ENCODE results near the gene GRWD1. TPM values are rescaled to one million over a fixed set of nuclear protein-coding genes. Genes with fewer than 3 reads are reported as not detected.

Gene GRWD1
- total and polyA plus RNA-seq, 9 donors, result 20.4 to 29.9 (median 25.8) TPM

DNA sequence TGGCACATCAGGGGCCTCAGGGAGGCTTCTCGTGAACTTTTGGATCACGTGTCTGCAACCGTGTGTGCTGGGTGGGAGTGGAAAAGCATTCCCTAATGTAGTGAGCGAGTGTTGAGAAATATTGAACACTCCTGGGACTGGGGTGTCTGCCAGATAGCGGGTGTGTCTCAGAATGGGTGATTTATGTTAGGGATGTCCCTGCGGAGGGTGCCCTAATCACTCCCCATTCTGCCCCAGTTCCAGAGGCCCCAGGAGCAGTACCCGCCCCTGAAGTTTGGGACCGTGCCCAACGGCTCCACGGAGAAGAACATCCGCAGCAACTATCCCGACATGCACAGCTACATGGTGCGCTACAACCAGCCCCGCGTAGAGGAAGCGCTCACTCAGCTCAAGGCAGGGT, 24.2 kb upstream of the GRWD1 start:
- Histone ChIP-seq H3K36me3 (ENCODE audit: control insufficient read depth, insufficient read depth, low read length) (no peaks in the 10 kb centered on the region), H3K27ac (ENCODE audit: low read length) (no peak overlapping the region), H3K9me3 (replicated peaks; ENCODE audit: control insufficient read depth, low read depth, low read length) (no peaks in the 10 kb centered on the region), H3K4me3 (ENCODE audit: low read length) (no peak overlapping the region), H3K27me3 (ENCODE audit: control insufficient read depth, insufficient read depth, low read length) (peaks cover 6% of the 10 kb centered on the region), H3K4me1 (ENCODE audit: control insufficient read depth, insufficient read depth, low read length) (no peaks in the 10 kb centered on the region)
- no peak for DNase-seq
- WGBS (ENCODE audit: insufficient coverage), result 64% methylated on average over 13 of the region's 16 CpGs

DNA sequence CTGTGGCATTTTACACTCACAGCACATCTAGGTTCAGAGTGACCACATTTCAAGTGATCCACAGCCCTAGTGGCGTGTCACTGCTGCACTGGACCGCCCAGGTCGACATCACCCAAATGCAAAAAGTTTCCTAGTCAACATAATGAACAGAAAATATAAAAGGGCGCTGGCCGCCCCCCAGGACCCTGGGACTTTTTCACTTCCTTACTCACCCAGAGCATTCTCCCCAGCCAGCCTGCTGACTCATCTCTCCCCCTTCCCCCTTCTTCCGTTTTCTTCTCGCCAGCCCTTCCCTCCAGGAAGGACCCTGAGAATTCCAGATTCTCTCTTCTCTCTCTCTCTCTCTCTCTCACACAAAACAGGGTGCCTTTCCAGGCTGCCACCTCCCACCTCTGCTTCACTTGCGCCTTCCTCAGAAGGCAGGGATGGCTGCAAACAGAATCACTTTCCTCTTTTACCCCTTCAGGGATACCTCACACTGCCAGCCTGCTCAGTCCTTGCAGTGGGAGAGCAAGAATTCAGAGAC, 21.0 kb upstream of the GRWD1 start:
- no peaks in the 10 kb centered on the region for H3K36me3 ChIP-seq (ENCODE audit: control insufficient read depth, insufficient read depth, low read length)
- H3K4me3 ChIP-seq (ENCODE audit: low read length), result no peak overlapping the region
- H3K27ac ChIP-seq (ENCODE audit: low read length), result no peak overlapping the region
- no peaks in the 10 kb centered on the region for H3K27me3 ChIP-seq (ENCODE audit: control insufficient read depth, insufficient read depth, low read length)
- H3K9me3 ChIP-seq (replicated peaks; ENCODE audit: control insufficient read depth, low read depth, low read length), result no peaks in the 10 kb centered on the region
- H3K4me1 ChIP-seq (ENCODE audit: control insufficient read depth, insufficient read depth, low read length), result no peaks in the 10 kb centered on the region
- peak; percentile 59 for DNase-seq
- WGBS (ENCODE audit: insufficient coverage), result 45% methylated on average over 7 of the region's 8 CpGs

DNA sequence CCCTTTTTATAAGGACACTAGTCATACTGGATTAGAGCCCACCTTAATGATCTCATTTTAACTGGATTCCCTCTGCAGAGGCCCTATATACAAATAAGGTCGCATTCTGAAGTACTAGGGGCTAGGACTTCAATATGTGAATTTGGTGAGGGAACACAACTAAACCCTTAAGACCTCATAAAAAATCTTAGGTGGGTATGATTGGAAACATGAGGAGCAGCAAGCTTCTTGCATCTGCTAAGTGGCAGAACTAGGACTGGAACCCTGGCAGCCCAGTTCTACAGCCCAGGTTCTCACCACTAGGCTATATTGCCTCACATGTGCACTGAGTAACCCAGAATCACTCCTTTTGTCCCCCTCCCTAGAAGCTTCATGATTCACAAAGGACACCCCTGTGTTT, 17.1 kb upstream of the GRWD1 start:
- Histone ChIP-seq H3K27ac (ENCODE audit: low read length) (no peak overlapping the region), H3K27me3 (ENCODE audit: control insufficient read depth, insufficient read depth, low read length) (no peaks in the 10 kb centered on the region), H3K9me3 (replicated peaks; ENCODE audit: control insufficient read depth, low read depth, low read length) (no peaks in the 10 kb centered on the region), H3K36me3 (ENCODE audit: control insufficient read depth, insufficient read depth, low read length) (no peaks in the 10 kb centered on the region), H3K4me1 (ENCODE audit: control insufficient read depth, insufficient read depth, low read length) (no peaks in the 10 kb centered on the region), H3K4me3 (ENCODE audit: low read length) (no peak overlapping the region)
- no peak for DNase-seq
- WGBS (ENCODE audit: insufficient coverage), result no CpG with 5 or more reads among the region's 1 CpG

DNA sequence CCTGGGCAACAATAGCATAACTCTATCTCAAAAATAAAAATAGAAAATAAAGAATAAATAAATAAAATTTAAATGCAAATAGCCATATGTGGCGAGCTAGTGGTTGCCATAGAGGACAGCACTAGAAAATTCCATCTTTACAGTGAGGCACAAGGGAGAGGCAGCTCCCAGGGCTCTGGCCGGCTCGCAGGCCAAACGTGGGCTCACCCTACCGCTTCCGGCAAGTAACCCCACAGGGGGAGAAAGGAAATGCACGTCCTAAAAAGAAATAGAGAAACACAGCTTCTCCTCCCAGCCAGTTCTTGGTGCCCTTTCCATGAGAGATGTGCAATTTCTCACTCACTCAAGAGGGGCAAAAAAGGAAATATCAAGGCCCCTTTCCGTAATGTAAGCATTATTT, 12.4 kb upstream of the GRWD1 start:
- Histone ChIP-seq H3K27me3 (ENCODE audit: control insufficient read depth, insufficient read depth, low read length) (peaks cover 3% of the 10 kb centered on the region), H3K9me3 (replicated peaks; ENCODE audit: control insufficient read depth, low read depth, low read length) (no peaks in the 10 kb centered on the region), H3K27ac (ENCODE audit: low read length) (no peak overlapping the region), H3K4me1 (ENCODE audit: control insufficient read depth, insufficient read depth, low read length) (no peaks in the 10 kb centered on the region), H3K4me3 (ENCODE audit: low read length) (no peak overlapping the region), H3K36me3 (ENCODE audit: control insufficient read depth, insufficient read depth, low read length) (no peaks in the 10 kb centered on the region)
- WGBS (ENCODE audit: insufficient coverage), result 80% methylated on average over 1 of the region's 8 CpGs
- no peak for DNase-seq

DNA sequence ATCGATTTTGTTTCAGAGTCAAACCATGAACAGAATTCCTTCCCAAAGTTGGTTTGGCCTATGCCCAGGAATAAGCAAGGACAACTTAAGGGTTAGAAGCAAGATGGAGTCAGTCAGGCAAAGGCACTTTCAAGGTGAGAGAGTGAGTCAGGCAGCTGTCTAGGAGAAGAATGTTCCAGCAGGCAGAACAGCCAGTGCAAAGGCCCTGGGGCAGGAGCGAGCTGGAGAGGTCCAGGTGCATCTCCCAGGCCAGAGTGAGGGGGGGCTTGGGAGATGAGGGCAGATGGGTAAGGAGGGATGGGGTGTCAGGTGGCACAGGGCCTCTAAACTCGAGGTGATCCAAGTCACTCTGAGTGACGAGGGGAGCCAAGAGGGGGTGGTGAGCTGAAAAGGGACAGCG, 9.2 kb upstream of the GRWD1 start:
- H3K9me3 ChIP-seq (replicated peaks; ENCODE audit: control insufficient read depth, low read depth, low read length), result no peaks in the 10 kb centered on the region
- no peak overlapping the region for H3K4me3 ChIP-seq (ENCODE audit: low read length)
- no peak for DNase-seq
- no peak overlapping the region for H3K27ac ChIP-seq (ENCODE audit: low read length)
- H3K36me3 ChIP-seq (ENCODE audit: control insufficient read depth, insufficient read depth, low read length), result no peaks in the 10 kb centered on the region
- 77% methylated on average over 4 of the region's 5 CpGs for WGBS (ENCODE audit: insufficient coverage)
- H3K4me1 ChIP-seq (ENCODE audit: control insufficient read depth, insufficient read depth, low read length), result no peaks in the 10 kb centered on the region
- H3K27me3 ChIP-seq (ENCODE audit: control insufficient read depth, insufficient read depth, low read length), result peaks cover 15% of the 10 kb centered on the region

DNA sequence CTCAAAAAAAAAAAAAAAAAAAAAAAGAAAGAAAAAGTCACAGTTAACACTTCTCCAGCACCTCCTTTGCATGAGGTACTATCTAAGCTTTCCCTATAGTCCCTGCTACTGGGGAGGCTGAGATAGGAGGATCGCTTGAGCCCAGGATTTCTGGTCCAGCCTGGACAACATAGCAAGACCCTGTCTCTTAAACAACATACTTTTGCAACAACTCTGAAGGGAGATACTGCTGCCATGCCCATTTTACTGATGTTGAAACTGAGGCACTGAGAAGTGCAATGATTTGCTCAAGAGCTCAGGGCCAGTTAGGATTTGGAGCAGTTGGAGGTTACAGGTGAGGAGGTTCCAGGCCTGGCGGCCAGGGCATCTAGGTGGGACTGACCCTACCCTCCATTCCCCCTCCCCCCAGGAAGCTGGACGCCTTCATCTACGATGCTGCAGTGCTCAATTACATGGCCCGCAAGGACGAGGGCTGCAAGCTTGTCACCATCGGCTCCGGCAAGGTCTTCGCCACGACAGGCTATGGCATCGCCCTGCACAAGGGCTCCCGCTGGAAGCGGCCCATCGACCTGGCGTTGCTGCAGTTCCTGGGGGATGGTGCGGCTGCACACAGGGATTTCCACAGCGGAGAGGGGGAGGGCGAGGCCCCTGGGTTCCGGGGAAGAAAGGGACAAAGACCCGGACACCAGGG, 4.3 kb upstream of the GRWD1 start:
- 92% methylated on average over 11 of the region's 20 CpGs for WGBS (ENCODE audit: insufficient coverage)
- Histone ChIP-seq H3K27ac (ENCODE audit: low read length) (no peak overlapping the region), H3K9me3 (replicated peaks; ENCODE audit: control insufficient read depth, low read depth, low read length) (no peaks in the 10 kb centered on the region), H3K4me3 (ENCODE audit: low read length) (no peak overlapping the region), H3K36me3 (ENCODE audit: control insufficient read depth, insufficient read depth, low read length) (no peaks in the 10 kb centered on the region), H3K4me1 (ENCODE audit: control insufficient read depth, insufficient read depth, low read length) (peaks cover 20% of the 10 kb centered on the region), H3K27me3 (ENCODE audit: control insufficient read depth, insufficient read depth, low read length) (peaks cover 38% of the 10 kb centered on the region)
- no peak for DNase-seq

DNA sequence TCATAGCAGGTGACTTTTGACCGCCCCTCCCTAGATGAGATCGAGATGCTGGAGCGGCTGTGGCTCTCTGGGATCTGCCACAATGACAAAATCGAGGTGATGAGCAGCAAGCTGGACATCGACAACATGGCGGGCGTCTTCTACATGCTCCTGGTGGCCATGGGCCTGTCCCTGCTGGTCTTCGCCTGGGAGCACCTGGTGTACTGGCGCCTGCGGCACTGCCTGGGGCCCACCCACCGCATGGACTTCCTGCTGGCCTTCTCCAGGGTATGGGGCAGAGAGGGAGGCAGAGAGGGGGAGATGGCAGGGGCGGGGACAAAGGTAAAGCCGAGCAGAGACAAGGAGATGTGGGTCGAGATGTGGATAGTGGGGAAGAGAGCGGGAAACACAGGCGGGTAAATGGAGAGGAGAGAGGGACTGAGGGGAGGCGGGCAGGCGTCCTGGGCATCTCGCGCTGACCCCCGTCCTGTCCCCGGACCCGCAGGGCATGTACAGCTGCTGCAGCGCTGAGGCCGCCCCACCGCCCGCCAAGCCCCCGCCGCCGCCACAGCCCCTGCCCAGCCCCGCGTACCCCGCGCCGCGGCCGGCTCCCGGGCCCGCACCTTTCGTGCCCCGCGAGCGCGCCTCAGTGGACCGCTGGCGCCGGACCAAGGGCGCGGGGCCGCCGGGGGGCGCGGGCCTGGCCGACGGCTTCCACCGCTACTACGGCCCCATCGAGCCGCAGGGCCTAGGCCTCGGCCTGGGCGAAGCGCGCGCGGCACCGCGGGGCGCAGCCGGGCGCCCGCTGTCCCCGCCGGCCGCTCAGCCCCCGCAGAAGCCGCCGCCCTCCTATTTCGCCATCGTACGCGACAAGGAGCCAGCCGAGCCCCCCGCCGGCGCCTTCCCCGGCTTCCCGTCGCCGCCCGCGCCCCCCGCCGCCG, 3.4 kb upstream of the GRWD1 start:
- Histone ChIP-seq H3K36me3 (ENCODE audit: control insufficient read depth, insufficient read depth, low read length) (peaks cover 4% of the 10 kb centered on the region), H3K27ac (ENCODE audit: low read length) (no peak overlapping the region), H3K4me3 (ENCODE audit: low read length) (no peak overlapping the region), H3K27me3 (ENCODE audit: control insufficient read depth, insufficient read depth, low read length) (peaks cover 37% of the 10 kb centered on the region), H3K9me3 (replicated peaks; ENCODE audit: control insufficient read depth, low read depth, low read length) (no peaks in the 10 kb centered on the region), H3K4me1 (ENCODE audit: control insufficient read depth, insufficient read depth, low read length) (peaks cover 22% of the 10 kb centered on the region)
- no peak for DNase-seq
- 34% methylated on average over 91 of the region's 94 CpGs for WGBS (ENCODE audit: insufficient coverage)

DNA sequence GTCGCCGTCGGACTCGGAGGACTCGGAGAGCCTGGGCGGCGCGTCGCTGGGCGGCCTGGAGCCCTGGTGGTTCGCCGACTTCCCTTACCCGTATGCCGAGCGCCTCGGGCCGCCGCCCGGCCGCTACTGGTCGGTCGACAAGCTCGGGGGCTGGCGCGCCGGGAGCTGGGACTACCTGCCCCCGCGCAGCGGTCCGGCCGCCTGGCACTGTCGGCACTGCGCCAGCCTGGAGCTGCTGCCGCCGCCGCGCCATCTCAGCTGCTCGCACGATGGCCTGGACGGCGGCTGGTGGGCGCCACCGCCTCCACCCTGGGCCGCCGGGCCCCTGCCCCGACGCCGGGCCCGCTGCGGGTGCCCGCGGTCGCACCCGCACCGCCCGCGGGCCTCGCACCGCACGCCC, 2.5 kb upstream of the GRWD1 start:
- Histone ChIP-seq H3K27me3 (ENCODE audit: control insufficient read depth, insufficient read depth, low read length) (peaks cover 37% of the 10 kb centered on the region), H3K9me3 (replicated peaks; ENCODE audit: control insufficient read depth, low read depth, low read length) (no peaks in the 10 kb centered on the region), H3K36me3 (ENCODE audit: control insufficient read depth, insufficient read depth, low read length) (peaks cover 11% of the 10 kb centered on the region), H3K4me1 (ENCODE audit: control insufficient read depth, insufficient read depth, low read length) (peaks cover 22% of the 10 kb centered on the region), H3K4me3 (ENCODE audit: low read length) (no peak overlapping the region), H3K27ac (ENCODE audit: low read length) (no peak overlapping the region)
- no peak for DNase-seq
- 8% methylated on average over 60 of the region's 60 CpGs for WGBS (ENCODE audit: insufficient coverage)

DNA sequence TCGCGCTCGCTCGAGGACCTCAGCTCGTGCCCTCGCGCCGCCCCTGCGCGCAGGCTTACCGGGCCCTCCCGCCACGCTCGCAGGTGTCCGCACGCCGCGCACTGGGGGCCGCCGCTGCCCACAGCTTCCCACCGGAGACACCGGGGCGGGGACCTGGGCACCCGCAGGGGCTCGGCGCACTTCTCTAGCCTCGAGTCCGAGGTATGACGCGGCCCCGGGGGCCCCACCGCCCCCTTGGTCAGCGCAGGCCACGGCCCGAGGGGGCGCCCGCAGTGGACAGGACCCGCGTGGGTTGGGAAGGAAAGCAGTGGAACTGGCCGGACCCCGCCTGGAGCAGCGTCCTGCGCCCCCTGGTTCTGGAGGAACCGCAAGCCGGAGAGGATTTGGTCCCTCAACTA, 2.1 kb upstream of the GRWD1 start:
- H3K4me3 ChIP-seq (ENCODE audit: low read length), result no peak overlapping the region
- 19% methylated on average over 37 of the region's 45 CpGs for WGBS (ENCODE audit: insufficient coverage)
- peaks cover 15% of the 10 kb centered on the region for H3K36me3 ChIP-seq (ENCODE audit: control insufficient read depth, insufficient read depth, low read length)
- no peak for DNase-seq
- no peak overlapping the region for H3K27ac ChIP-seq (ENCODE audit: low read length)
- H3K9me3 ChIP-seq (replicated peaks; ENCODE audit: control insufficient read depth, low read depth, low read length), result no peaks in the 10 kb centered on the region
- peaks cover 22% of the 10 kb centered on the region for H3K4me1 ChIP-seq (ENCODE audit: control insufficient read depth, insufficient read depth, low read length)
- peaks cover 37% of the 10 kb centered on the region for H3K27me3 ChIP-seq (ENCODE audit: control insufficient read depth, insufficient read depth, low read length)

Data from muscle of leg (tissue), 11 donors.